Kidney capillary endothelial cell (primary cell): ENCODE results near the gene SMIM30.
"Not testable (repeated sequence)": the region's sequence is repeated elsewhere in the genome, so short reads cannot be mapped to it uniquely, and the experiment has no call there.

ENCODE experiments used
- DNase-seq: peaks from one replicate; pipeline ENCODE4 v3.0.0-alpha.2; 2018; ENCODE audit warnings: low spot score

SMIM30 gene, protein sequence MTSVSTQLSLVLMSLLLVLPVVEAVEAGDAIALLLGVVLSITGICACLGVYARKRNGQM

DNA sequence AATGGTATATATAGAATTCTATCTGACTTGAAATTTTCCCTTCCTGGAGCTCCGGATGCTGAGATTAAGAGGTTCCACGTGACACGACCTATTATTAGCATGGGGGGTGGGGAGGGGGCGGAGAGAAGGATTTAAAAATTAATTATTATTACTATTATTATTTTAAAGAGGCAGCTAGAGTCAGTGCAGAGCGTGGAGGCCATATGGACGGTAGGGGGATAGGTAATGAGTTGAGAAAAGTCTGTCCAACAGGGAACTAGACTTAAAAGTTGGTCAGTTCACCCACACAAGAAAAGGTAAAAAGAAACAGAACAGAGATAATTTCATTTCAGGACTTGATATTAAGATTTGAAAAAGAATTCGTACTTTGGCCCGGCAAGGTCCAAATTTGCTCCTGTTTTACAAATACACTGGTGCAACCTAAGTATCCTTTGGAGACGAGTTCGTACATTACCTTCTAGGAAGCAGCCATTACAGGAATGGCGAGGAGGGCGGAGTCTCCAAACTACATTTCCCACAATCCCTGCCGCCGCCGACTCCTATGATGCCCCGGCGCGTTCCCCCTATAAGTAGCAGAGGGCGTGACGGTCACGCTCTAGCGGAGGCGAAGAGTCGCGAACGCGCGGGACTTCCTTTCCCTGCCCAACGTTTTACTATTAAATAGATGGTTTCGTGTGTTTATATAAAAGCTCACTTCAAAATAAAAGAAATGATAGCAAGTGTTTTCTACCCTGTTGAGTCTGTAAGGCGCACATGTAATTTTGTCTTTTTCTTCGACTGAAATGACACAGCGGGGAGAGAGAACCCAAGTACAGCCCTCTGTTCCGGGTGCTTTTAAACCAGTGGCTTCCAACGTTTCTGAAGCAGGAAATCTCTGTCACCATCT lies at the start of gene SMIM30:
Gene SMIM30, minus strand, starts transcription at position 481 of the 886 bp plus-strand sequence. CDS start 976 bp downstream, outside the sequence.
- peak; percentile 89 for DNase-seq

DNA sequence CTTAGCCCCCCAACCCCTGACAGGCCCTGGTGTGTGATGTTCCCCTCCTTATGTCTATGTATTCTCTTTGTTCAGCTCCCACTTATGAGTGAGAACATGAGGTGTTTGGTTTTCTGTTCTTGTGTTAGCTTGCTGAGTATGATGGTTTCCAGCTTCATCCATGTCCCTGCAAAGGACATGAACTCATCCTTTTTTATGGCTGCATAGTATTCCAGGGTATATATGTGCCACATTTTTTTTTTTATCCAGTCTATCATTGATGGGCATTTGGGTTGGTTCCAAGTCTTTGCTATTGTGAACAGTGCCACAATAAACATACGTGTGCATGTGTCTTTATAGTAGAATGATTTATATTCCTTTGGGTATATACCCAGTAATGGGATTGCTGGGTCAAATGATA lies 47.8 kb upstream of the SMIM30 start:
- not testable (repeated sequence) for DNase-seq

DNA sequence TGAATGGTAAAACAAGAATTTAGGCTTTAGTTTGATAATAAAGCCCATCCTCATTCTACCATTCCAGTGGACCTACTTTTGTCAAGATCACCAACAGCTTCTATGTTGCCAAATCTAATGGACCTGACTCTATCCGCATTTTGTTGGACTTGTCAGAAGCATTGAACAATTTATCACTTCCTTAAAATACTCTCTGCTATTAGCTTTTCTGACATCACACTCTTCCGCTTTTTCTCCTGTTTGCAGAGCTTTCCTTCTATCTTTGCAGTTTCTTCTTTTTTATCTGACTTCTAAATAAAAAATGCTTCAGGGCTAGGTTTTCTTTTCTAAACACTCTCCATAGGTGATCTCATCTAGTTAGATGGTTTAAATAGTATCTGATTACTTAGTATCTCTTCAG lies 42.7 kb upstream of the SMIM30 start:
- no peak for DNase-seq

DNA sequence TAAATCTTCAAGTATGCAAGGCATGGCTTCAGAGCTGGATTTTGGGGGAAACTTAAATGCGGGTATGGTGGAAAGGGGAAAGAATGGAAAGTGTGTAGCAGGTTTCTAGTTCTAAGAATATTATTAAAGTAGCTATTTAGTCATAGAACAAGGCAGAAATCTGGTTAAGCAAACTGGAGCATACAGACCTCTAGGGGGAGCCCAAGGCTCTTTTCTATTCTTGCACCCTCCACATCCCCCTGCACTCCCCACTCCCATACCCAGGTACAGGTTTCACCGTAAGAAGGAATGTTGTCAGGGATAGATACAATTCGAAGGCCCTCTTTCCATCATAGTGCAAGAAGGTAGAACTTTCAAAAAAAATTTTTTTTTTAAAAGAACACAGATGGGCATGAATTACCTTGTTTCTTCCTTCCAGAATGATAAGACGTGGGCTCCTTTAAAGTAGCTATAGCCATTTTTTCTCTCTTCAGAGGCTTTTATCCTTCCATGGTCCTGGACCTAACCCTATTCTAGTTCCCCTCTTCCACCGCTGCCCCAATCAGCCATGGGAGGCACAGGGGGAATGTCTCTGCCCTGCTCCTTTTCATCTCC lies 41.5 kb upstream of the SMIM30 start:
- DNase-seq: peak; percentile 7

DNA sequence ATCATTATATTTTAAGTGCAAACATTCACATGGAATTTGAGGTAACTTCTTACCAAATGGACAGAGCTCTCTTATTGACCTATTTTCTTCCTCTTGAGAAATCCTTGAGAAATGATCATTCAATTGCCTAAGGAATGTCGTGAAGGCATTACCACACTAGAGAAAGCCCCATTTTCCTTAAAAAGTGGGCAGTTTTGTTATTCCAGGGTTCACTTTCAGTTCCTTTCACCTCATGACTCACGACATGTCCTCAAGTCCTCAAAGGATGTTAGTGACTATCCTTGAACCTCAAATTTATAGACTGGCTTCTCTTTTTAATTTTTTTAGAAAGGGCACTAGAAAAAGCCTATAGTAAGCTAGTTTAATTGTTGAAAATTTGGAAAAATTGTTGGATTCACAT lies 40.4 kb upstream of the SMIM30 start:
- DNase-seq: no peak

DNA sequence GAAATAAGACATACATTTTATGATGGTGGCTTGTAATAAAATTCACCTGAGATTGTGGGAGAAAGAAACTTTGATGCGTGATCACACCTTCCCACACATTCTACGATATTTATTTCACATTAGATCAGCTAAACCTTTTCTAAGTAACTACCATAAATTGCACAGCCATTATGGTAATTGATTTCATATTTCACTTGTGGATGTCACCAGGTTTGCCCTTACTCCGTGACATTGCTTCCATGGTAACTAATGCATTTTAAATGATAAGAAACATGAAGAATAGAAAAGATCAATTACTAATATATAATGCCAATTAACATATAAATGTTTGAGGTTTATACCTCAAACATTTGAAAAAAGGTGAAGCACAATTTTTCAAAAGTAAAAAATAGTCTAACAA lies 35.8 kb upstream of the SMIM30 start:
- no peak for DNase-seq

DNA sequence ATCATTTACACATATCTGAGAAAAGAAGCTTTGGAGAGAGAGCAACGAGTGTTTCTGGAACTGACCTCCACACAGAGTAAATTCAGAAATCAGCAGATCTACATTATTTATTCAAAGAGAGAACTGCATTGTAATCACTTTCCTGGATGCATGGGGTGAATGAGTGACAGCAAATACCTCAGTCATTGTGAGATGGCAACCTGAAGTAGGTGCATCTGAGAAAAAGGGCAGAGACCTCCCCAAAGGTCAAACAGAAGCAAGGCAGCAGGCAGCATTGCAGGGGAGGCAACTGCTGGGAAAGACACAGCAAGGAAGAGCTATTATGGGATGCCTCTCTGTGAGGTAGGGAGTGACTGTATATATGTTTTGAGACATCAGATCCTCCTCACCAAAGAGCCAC lies 26.5 kb upstream of the SMIM30 start:
- DNase-seq: no peak

DNA sequence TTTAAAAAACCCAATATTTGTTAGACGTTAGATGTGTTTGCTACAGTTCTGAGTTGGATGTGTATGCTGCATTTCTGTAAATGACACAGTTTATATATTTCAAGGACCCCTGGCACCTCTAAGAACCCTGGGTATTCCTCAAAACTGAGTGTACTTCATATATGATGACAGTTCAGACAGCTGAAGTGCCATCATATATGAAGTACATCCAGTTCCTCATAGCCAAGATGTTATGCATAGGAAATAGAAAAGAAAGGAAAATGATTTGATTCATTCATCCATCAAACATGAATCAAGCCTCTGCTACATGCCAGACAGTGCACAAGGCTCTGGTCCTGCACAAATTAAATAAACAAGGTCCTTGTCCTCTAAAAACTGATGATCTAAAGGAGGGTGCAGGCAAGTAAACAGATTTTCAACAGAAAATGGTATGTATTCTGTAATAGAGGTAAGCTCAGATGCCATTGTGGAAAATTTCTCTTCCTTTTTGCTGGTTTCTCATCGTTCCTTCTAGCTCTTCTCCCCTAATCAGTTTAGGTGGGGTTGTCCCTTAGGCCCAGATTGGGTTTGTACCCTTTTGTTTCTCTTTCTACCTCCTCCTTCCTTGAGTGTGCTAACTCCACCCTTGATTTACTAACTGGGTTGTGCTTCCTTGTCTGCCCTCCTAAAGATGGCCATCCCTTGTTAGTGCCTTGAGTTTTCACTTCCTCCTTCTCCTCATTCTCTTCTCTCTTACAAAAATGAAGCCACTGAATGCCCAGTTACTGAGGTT lies 25.3 kb upstream of the SMIM30 start:
- DNase-seq: no peak

DNA sequence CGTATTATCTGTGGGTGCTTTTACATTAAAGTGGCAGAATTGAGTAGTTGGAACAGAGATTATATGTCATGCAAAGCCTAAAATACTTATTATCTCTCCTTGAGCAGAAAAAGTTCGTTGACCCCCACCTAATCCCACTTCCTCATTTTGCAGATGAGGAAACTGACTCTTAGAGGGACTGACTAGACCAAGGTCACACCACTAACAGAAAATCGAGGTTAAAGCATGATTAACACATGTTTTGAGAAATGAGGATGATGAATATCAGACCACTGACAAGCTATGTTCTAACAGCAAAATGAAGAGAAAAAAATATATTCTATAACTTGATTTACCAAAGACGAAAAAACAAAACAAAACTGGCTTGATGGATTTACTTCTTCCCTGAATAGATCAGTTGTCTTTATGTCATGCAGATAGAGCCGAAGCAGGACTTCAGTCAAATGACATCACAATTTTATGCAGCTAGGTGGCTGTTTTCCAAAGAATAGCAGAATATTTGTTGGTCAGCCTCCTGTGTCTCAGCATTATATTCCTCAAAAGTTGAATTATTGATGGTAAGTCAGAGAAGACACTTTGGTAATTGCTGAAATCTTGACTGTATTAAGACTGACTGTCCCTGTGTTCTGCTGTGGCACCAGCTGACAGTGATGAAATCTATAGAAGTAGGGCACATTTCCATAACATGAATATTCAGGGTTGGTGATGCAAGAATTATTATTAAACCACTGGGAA lies 24.2 kb upstream of the SMIM30 start:
- DNase-seq: no peak

DNA sequence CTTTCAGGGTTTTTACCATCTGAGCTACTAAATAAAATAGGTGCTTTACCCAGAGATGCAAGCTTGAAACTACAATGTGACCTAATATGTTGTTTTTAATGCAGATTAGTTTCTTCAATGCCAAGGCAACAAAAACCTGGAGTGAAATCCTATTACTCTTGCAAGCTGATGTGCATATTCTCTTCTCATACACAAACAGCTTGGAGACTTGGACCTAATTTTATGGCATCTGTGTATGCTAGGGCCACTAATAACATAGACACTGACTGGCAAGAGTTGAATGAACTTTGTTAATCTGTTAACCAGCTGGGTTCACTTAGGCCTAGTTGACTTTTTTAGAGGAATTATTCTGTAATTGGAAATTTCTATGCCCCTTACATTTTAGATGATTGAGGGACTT lies 23.4 kb upstream of the SMIM30 start:
- DNase-seq: no peak

DNA sequence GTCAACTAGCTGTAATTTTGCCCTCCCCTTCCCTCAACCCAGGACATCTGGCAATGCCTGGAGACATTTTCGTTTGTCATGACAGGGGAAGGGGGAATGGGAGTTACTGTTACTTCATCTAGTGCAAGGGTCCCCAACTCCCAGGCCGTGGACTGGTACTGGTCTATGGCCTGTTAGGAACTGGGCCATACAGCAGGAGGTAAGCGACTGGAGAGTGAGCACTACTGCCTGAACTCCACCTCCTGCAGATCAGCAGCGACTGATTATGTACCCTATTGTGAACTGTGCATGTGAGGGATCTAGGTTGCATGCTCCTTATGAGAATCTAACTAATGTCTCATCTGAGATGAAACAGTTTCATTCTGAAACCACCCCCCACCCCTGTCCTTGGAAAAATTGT lies 22.6 kb upstream of the SMIM30 start:
- DNase-seq: no peak

DNA sequence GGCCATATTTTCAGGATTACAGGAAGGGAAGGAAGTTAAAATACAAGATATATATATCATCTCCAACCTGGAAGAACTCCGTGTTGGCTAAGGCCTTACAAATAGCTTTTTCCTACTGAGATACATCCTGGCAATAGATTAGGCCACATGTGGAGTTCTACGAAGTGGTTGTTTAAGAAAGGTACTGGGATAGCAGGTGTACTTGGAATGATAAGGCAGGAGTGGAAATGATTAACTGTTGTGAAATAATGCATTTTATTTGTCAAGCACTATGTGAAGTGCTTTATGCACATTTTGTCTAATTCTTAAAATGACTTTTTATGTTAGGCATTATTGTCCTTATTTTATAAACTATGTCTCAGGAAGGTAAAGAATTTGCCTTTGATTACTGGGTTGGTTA lies 18.9 kb upstream of the SMIM30 start:
- DNase-seq: no peak

DNA sequence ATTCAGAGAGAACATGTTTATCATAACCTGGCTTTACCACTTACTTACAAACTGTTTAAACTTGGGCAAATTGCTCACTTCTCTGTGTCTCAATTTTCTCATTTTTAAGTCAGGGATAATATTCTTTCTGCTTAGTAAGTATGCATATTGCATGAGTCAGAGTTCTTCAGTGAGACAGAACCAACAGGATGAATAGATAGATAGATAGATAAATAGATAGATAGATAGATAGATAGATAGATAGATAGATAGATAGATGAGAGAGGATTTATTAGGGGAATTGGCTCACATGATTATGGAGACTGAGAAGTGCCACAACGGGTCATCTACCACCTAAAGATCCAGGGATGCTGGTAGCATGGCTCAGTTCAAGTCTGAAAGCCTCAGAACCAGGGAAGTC lies 15.7 kb upstream of the SMIM30 start:
- DNase-seq: no peak

DNA sequence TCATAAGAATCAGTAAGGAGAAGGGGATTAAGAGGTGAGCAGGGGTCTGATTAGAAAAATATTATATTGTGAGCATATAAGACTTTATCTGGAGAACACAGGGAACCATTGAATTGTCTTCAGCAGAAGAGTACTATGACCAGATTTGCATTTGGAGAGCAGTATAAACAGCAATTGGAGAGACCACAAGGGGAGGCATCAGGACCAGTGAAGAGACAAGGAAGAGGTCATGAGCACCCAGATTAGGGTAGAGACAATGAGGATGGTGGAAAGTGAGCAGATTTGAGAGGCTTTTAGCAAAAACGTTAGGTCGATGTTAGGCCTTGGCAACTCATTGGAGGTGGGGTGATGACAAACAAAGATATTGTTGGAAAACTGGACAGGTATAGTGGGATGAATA lies 13.0 kb upstream of the SMIM30 start:
- no peak for DNase-seq

DNA sequence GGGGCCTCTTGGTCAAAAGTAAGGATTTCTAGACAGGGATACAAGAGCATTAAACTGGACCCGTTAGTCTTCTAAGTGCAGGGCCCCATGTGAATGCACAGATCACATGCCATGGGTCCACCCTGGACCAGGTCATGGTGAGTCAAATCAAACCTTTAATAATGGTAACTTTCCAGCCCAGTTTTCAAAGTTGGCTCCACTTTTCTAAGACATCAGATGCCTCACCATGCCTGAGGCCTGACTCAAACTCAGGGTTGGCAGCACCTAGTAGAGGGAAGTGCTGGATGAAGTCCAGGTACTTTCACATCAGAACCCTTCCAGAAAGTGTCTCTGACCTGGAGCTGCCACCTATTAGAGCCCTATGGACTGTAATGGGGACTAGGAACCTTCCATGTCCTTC lies 9.7 kb upstream of the SMIM30 start:
- DNase-seq: no peak

DNA sequence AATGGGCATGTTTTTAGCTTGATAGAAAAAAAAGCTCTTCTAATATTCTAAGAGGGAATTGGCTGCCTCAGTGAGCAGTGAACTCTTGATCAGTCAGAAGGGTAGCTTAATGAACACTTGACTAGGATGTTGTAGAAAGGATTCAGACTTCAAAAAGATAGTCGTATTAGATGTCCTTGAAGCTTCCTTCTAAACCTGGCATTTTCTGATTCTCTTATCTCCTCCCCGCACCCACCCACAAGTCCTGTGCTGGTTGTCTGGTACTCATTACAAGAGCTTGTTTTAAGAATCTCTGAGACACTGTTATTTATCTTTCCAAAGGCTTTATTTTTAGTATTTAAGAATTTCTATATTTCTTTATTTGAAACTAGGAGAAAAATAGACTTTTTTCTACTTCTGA lies 7.4 kb upstream of the SMIM30 start:
- no peak for DNase-seq

DNA sequence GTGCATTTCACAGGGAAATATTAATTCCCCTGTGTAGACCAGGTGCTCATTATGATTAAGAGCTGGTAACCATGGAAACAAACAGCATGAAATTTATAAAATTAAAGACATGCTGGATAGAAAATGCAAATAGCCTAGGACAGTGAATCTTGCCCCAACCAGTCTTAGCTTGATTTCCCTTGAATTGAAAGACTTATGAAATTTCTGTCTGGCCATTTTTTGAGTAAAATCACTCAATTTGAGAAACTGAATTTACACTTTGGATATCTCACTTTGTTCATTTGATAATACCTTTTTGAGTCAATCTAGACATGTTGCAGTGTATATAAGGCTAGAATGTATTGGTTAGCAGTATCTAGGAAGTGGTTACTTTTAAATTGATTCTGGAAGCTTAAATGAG lies 4.4 kb upstream of the SMIM30 start:
- DNase-seq: no peak

DNA sequence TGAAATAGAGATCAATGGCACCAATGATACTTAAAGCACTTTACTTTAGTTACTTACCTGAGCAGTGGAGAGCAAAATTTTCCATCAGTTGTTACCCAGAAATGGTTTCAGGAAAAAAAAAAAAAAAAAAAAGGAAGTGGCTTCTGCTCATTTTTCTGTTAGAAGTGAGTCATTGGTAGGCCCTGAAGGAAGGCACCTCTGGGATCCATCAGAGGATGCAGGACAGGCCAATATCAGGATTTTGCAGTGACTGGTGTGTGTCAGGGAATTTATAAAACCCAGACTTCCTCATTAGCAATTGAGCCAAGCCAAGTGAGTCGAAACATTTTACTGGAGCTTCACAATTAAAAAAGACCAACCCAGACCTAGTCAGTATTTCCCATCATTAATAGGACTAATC lies 2.3 kb upstream of the SMIM30 start:
- no peak for DNase-seq

DNA sequence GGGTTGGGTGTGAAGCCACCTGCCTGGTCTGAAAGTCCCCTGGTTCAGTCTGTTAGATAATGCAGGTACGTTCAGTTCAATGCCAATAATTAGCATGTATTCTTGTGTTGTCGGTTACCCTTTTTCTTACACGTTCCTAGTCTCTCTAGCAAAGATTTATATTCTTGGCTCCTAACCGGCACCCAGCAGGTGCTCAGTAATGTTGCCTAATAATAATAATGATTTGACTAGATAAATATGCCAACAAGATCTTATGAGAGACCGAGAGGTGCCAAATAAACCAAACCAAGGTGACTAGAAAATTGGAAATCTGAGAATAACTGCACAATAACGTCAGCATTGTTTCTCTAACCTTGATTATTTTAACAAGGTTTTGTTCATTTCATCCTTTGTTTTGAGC lies 1.1 kb upstream of the SMIM30 start:
- DNase-seq: no peak

DNA sequence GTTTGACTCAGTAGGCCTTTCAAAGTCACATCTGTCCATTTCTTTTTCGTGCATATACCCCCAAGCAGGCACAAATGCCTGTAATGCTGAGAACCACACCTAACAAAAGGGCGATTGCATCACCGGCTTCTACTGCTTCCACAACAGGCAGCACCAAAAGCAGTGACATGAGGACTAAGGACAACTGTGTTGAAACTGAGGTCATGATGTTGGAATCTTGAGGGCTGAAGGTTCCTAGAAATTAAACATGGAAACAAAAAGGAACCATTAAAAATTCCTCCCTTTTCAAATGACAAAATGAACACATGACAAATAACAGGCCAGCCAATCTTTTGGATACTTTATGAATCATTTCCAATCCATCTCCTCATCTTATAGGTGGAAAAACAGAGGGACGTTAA lies 980 bp downstream of the SMIM30 start:
- DNase-seq: not testable (repeated sequence)

DNA sequence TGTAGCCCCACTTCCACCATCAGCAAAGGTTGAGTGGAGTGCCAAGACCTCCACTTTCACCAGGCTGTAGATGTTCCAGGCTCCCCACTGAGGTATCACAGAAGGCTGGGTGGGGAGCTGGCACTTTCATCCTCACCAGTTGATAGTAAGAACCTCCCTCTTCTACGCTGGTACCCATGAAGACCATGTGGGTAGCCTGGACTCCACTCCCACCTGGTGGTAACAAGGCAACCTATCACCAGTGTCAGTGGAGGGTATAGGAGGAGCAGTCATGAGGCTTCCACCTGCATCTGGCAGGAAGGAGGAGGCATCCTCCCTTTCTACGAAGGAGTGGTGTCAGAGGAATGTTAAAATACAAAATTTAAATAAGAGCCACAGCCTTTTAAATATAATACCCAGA lies 4.4 kb downstream of the SMIM30 start:
- DNase-seq: no peak

DNA sequence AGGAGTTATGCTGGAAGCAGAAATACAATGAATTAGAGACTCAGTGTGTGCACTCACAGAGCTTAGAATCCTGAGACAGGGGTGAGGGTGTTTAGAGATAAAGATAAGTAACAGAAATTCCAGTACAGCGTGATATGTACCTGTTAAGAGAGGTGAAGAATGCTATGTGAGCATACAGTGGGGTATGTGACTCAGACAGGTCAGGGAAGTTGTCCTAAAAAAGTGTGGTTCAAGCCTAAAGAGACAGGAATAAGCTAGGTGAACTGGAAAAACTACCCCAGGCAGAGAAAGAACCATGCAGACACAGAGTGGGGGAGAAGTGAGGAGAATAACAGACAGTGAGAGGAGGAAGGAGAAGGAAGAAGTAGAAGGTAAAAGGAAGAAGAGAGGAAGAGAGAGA lies 8.6 kb downstream of the SMIM30 start:
- no peak for DNase-seq
